ENCODE results near the gene ATP8A2.

GRCh38 chr13:25731536-25731935, 359.8 kb downstream of the ATP8A2 start:
- TF ChIP-seq CTCF (conservative IDR thresholded peaks at IDR 0.05) (no peak), ZFX (IDR thresholded peaks at IDR 0.05) (no peak)
